ENCODE data around the gene LRP1.

LRP1 gene

DNA sequence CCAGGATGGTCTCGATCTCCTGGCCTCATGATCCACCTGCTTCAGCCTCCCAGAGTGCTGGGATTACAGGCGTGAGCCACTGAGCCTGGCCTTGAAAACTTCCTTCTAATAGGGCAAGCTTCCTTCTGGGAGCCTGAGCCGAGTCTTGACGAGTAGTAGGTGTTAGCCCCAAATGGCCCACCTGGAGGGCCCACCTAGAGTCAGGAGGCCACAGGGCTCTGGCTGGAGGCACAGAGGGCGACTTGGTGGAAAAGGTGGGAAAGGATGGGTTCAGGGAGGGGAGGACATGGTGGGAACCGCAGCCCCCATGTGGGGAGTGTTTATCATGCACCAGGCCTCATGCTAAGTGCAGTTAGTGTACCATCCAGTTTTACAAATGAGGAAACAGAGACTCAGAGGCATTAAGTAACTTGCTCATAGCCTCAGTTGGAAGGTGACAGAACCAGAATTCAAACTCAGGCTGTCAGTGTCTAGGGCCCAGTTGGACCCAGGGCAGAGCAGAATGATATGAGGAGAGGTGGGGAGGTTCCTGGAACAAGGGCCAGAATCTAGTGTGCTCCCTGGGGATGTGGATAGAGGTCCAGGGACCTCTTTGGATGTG is 22.2 kb downstream of the LRP1 start:
- no peak for DNase-seq (ENCODE audit: low read depth)
- H3K4me3 ChIP-seq (ENCODE audit: low read depth, low read length), result no peak overlapping the region
- TF ChIP-seq CTCF (IDR thresholded peaks at IDR 0.05; ENCODE audit: control insufficient read depth, extremely low read depth, insufficient read depth), result no peak

DNA sequence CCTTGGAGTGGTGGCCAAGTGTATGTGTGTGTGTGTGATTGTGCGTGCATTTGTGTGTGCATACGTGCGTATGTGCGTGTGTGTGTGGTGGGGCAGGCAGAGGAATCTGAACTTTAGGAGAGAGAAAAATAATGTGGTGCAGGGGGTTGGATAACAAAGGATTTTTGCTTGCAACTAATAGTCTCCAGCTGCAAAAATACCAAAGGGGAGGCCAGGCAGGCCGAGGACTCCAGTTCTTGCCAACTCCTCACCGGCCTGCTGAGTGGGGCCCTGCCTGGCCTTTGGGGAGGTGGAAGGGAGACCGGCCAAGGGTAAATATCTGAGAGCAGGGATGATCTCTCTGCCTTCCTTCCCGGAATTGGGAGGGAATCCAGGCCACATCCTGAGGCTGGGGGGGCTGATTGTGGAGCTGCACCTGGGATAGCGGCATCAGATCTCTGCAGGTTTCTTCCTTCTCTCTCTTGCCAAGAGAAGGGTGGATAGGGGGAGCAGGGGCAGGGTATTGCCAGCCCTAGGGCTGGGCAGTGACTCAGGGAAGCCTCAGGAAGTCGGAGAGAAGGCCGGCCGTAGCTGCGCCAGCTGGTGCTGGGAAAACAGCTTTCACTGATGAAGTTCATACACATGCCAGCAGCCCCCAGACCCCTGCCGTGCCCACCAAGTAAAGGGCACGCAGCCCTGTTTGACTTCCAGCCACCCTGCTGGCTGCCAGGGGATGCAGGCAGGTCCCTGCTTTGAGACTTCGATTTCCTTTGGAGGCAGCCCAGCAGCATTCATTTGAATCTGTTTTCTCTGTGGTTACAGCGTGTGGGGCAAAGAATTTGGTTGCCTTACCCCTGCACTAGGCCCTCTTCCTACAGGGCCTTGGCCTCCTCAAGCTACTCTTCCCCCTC is 23.7 kb downstream of the LRP1 start:
- no peak for DNase-seq (ENCODE audit: low read depth)
- H3K4me3 ChIP-seq (ENCODE audit: low read depth, low read length), result no peak overlapping the region
- no peak for TF ChIP-seq CTCF (IDR thresholded peaks at IDR 0.05; ENCODE audit: control insufficient read depth, extremely low read depth, insufficient read depth)

DNA sequence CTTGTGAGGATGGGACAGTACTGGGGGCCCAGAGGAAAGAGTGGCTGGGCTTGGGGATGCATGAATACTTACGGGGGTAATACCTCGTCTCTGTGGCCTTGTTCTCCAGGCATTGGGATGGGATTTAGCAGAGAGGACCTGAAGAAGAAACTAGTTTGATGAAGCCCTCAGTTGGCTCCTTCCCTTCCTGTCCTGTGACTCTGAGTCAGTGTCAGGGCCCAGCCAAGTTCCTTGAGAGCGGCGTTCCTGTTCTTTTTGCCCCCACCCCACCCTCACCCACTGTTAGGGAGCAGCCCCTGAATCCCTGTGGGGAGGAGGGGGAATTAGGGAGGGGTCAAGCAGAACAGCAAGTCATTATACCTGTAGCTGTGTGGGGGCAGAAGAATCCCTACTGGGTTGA is 24.4 kb downstream of the LRP1 start:
- TF ChIP-seq CTCF (IDR thresholded peaks at IDR 0.05; ENCODE audit: control insufficient read depth, extremely low read depth, insufficient read depth), result no peak
- DNase-seq (ENCODE audit: low read depth), result no peak
- H3K4me3 ChIP-seq (ENCODE audit: low read depth, low read length), result no peak overlapping the region

- no peak overlapping the region for H3K4me3 ChIP-seq (ENCODE audit: low read depth, low read length)
- DNase-seq (ENCODE audit: low read depth), result no peak
- TF ChIP-seq CTCF (IDR thresholded peaks at IDR 0.05; ENCODE audit: control insufficient read depth, extremely low read depth, insufficient read depth), result no peak
Measured at GRCh38 chr12:57153415-57153997, 25.2 kb downstream of the LRP1 start.

DNA sequence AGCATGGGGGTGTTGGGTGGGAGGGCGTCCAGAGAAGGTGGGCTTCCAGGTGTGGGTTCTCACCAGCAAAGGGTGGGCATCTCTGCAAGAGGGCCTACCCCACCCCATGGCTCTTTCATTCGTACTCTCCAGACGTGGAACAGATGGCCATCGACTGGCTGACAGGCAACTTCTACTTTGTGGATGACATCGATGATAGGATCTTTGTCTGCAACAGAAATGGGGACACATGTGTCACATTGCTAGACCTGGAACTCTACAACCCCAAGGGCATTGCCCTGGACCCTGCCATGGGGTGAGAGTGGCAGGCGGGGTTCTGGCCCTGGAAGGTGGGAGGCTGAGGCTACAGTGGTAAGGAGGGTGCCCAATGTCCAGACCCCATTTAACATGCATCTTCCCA is 25.8 kb downstream of the LRP1 start:
- no peak for TF ChIP-seq CTCF (IDR thresholded peaks at IDR 0.05; ENCODE audit: control insufficient read depth, extremely low read depth, insufficient read depth)
- no peak overlapping the region for H3K4me3 ChIP-seq (ENCODE audit: low read depth, low read length)
- no peak for DNase-seq (ENCODE audit: low read depth)

DNA sequence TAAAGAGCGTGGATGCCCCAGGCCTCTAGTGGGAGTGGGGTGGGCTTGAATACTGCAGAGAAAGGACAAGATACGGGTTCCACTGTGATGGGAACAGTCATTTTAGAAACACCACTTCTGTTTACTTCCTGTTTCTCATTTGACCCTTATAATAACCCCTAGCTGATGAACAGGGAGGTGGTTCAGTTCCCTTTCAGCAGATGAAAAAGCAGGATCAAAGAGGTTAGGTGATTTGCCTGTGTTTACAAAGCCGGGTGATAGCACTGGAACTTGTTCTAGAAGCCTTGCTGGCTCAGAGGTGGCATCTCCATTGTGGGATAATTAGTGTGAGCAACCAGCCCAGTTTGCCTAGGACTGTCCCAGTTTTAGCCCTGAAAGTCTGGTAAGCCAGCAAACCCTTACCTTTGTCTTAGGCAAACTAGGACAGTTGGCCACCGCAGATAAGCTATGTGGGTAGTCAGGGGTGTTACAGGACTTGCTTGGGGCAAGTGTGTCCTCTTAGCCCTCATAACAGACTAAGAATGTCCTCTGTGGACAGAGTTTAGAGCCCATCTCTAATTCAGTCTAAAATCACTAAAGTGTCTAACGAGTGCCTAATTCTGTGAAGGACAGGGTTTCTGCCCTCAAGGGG is 26.6 kb downstream of the LRP1 start:
- DNase-seq (ENCODE audit: low read depth), result no peak
- TF ChIP-seq CTCF (IDR thresholded peaks at IDR 0.05; ENCODE audit: control insufficient read depth, extremely low read depth, insufficient read depth), result no peak
- H3K4me3 ChIP-seq (ENCODE audit: low read depth, low read length), result no peak overlapping the region

Data from LNCaP clone FGC (cell line).